ENCODE measurements around the gene BTBD9.

DNA sequence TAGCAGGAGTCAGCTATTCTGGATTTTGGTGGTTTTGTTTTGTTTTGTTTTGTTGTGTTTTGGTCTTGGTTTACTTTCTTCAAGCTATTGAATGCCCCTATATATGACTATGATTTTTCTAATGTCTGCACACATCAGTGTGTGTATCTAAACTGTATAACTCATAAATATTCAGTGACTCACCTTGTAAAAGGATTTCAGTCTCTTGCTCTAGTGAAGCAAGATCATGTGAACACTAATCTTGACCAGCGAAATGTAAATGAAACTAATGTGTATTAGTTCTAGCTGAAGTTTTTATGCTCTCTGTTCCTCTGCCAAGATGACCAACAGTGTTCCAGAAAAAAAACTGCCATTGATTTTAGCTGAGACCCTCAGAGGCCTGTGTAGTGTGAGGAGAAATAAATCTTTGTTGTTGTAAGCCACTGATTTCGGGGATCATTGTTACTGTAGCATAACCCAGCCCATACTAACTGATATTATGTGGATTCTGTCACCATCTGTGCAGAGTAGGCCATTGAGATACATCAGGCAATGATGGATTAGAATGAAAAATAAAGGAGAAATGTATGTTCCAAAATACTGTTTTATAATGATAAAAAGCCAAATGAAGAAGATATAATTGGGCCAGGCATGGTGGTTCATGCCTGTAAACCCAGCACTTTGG lies 11.5 kb upstream of the BTBD9 start:
- TF ChIP-seq CTCF (IDR thresholded peaks at IDR 0.05) (no peak), POLR2A (IDR thresholded peaks at IDR 0.05) (no peak)
